ENCODE results near the gene TBC1D22A.

- TF ChIP-seq CTCF (IDR thresholded peaks at IDR 0.05) (no peak), POLR2A (IDR thresholded peaks at IDR 0.05) (no peak)
These were observed 152.0 kb downstream of the TBC1D22A start for GRCh38 chr22:46914481-46914880.

All from transverse colon (tissue), 3 donors.